Fibroblast of lung (primary cell): ENCODE data around the gene TNS1. TPM values are rescaled to one million over a fixed set of nuclear protein-coding genes. Genes with fewer than 3 reads are reported as not detected.
A peak's percentile ranks its signal among the peaks of the same experiment; 100 is the strongest.

Experiments
- DNase-seq, 2 donors: peaks; one replicate each; pipeline versions ENCODE4 v3.0.0 to v3.0.0-alpha.2; 2010; ENCODE audit warnings: low read depth in 2 of 2
- H2AFZ ChIP-seq: 2 replicates; pipeline ENCODE4 v1.5.1; 2012; ENCODE audit warnings: low read length, control low read depth, inconsistent platforms
- H3K27ac ChIP-seq: 2 replicates; pipeline ENCODE4 v1.5.1; 2011; ENCODE audit warnings: low read length, control low read depth; ENCODE audit not compliant: insufficient read depth
- H3K27me3 ChIP-seq: 2 replicates; pipeline ENCODE4 v1.5.1; 2011; ENCODE audit warnings: mild to moderate bottlenecking, low read length; ENCODE audit not compliant: control insufficient read depth, insufficient read depth
- H3K36me3 ChIP-seq: 2 replicates; pipeline ENCODE4 v1.5.1; 2011; ENCODE audit warnings: low read length; ENCODE audit not compliant: control insufficient read depth, insufficient read depth
- H3K4me1 ChIP-seq: 2 replicates; pipeline ENCODE4 v1.5.1; 2011; ENCODE audit warnings: low read length; ENCODE audit not compliant: control insufficient read depth, insufficient read depth; ENCODE audit errors: extremely low read depth
- H3K4me2 ChIP-seq: 2 replicates; pipeline ENCODE4 v1.5.1; 2011; ENCODE audit warnings: low read length, control low read depth; ENCODE audit not compliant: insufficient read depth; ENCODE audit errors: extremely low read depth
- H3K4me3 ChIP-seq, 4 experiments: fragments of 200-600 bp in 1 of 4; sonication (generic) in 1 of 4; replicated peaks in 1 of 4; 2 replicates each; pipeline ENCODE4 v1.5.1; 2011 to 2016; ENCODE audit warnings: low read length in 4 of 4, low read depth in 3 of 4, mild to moderate bottlenecking in 3 of 4, control low read depth in 2 of 4, inconsistent platforms in 1 of 4, mixed read lengths in 1 of 4; ENCODE audit not compliant: insufficient read depth in 1 of 4; ENCODE audit errors: control extremely low read depth in 1 of 4
- H3K79me2 ChIP-seq: 2 replicates; pipeline ENCODE4 v1.5.1; 2012; ENCODE audit warnings: mild to moderate bottlenecking, low read length, inconsistent platforms; ENCODE audit not compliant: control insufficient read depth, insufficient read depth
- H3K9ac ChIP-seq: 2 replicates; pipeline ENCODE4 v1.5.1; 2011; ENCODE audit warnings: mild to moderate bottlenecking, low read length, control low read depth; ENCODE audit not compliant: insufficient read depth
- H3K9me3 ChIP-seq: 2 replicates; pipeline ENCODE4 v1.5.1; 2012; ENCODE audit warnings: low read depth, low read length; ENCODE audit not compliant: control insufficient read depth, insufficient read depth
- H4K20me1 ChIP-seq: 2 replicates; pipeline ENCODE4 v1.5.1; 2011; ENCODE audit warnings: low read length; ENCODE audit not compliant: control insufficient read depth, insufficient read depth; ENCODE audit errors: extremely low read depth
- EZH2 ChIP-seq: IDR thresholded peaks from 2 replicates; pipeline ENCODE4 v1.5.1; 2012; ENCODE audit warnings: low read length, control low read depth, mild to moderate bottlenecking; ENCODE audit errors: missing control alignments
- polyA plus RNA-seq, 2 donors: library from polyadenylated mRNA; depleted of rRNA in 1 of 2; stranded (reverse) in 1 of 2; unstranded in 1 of 2; fragments of >200 nt; gene quantifications; 2 replicates each; pipeline ENCODE4 v1.2.1, GENCODE V29; 2011 to 2012; ENCODE audit warnings: missing spikeins in 1 of 2
- total RNA-seq: library from RNA; depleted of rRNA; stranded (reverse); fragments of >200 nt; gene quantifications from 2 replicates; pipeline ENCODE4 v1.2.1, GENCODE V29; 2014
- TF ChIP-seq, protein P1 (sequence below), 2 donors: IDR thresholded peaks in 1 of 2; conservative IDR thresholded peaks in 1 of 2; 1 replicate in 1 of 2; 2 replicates in 1 of 2; pipeline ENCODE4 v1.5.1; 2011 to 2012; ENCODE audit warnings: low read length in 2 of 2, control low read depth in 1 of 2, inconsistent platforms in 1 of 2, low read depth in 1 of 2, mild to moderate bottlenecking in 1 of 2

The TNS1 gene
- total and polyA plus RNA-seq, 2 donors (not counting 1 experiment from before 2014, with no cell fraction given): 44.4 to 47.1 TPM

DNA sequence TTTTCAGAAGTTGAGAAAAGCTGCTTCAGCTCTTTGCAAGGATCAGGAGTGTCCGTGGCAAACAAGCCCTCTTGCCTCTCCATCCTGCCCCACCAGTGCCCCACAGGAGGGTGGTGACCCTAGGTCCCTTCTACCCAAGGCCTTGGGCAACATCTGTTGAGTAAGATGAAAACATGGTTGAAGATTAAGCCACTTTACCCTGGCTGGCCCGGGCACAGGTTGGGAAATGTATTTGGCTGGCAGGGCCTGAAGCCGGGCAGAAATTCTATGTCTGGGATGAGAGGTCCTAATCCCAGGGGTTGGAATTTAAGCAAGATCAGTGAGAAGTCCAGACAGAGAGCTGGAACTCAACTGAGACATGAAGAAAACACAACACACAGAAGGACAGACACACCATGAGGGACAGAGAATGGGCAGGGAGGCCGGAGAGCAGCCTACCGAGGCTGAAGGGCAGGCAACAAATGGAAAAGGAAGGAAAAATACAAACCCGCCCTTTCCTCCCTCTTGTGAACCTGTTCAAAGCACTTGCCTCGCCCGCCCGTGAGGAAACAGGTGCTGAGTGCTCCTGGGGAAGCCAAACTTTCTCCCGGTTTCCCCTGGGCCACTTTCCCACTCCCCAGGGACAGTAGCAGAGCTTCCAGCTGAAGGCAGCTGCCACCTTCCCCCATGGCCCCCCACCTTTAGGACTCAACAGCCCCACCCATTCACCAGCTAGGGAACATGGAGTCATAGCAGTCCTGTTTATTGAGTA, 86.1 kb downstream of the TNS1 start:
- H3K79me2 ChIP-seq: no peaks in the 10 kb centered on the region
- H3K4me2 ChIP-seq: no peak overlapping the region
- TF ChIP-seq, protein P1, sequence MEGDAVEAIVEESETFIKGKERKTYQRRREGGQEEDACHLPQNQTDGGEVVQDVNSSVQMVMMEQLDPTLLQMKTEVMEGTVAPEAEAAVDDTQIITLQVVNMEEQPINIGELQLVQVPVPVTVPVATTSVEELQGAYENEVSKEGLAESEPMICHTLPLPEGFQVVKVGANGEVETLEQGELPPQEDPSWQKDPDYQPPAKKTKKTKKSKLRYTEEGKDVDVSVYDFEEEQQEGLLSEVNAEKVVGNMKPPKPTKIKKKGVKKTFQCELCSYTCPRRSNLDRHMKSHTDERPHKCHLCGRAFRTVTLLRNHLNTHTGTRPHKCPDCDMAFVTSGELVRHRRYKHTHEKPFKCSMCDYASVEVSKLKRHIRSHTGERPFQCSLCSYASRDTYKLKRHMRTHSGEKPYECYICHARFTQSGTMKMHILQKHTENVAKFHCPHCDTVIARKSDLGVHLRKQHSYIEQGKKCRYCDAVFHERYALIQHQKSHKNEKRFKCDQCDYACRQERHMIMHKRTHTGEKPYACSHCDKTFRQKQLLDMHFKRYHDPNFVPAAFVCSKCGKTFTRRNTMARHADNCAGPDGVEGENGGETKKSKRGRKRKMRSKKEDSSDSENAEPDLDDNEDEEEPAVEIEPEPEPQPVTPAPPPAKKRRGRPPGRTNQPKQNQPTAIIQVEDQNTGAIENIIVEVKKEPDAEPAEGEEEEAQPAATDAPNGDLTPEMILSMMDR (conservative IDR thresholded peaks at IDR 0.05 in 1 of 2, IDR thresholded peaks at IDR 0.05 in 1 of 2; ENCODE audit: low read depth in 1 of 2, low read length in 2 of 2): no peak
- TF ChIP-seq EZH2: no peak
- no peaks in the 10 kb centered on the region for H4K20me1 ChIP-seq
- no peak overlapping the region for H3K9ac ChIP-seq
- no peak overlapping the region for H3K4me3 ChIP-seq
- no peaks in the 10 kb centered on the region for H3K27me3 ChIP-seq
- H3K36me3 ChIP-seq: peaks cover 4% of the 10 kb centered on the region
- peaks cover 55% of the 10 kb centered on the region for H3K4me1 ChIP-seq
- no peak overlapping the region for H2AFZ ChIP-seq
- no peak for DNase-seq
- H3K27ac ChIP-seq: no peak overlapping the region
- H3K9me3 ChIP-seq: no peaks in the 10 kb centered on the region

- Histone ChIP-seq H3K9ac (no peak overlapping the region), H3K4me2 (no peak overlapping the region), H3K9me3 (no peaks in the 10 kb centered on the region), H3K4me3 (no peak overlapping the region), H4K20me1 (no peaks in the 10 kb centered on the region), H2AFZ (no peak overlapping the region), H3K79me2 (no peaks in the 10 kb centered on the region), H3K4me1 (peaks cover 58% of the 10 kb centered on the region), H3K36me3 (peaks cover 4% of the 10 kb centered on the region), H3K27me3 (no peaks in the 10 kb centered on the region), H3K27ac (peak overlapping the region; percentile 22)
- no peak for TF ChIP-seq EZH2
- TF ChIP-seq, protein P1 (conservative IDR thresholded peaks at IDR 0.05 in 1 of 2, IDR thresholded peaks at IDR 0.05 in 1 of 2; ENCODE audit: low read depth in 1 of 2, low read length in 2 of 2): no peak
- no peak for DNase-seq
These were observed 87.1 kb downstream of the TNS1 start for GRCh38 chr2:217915706-217916105.

GRCh38 chr2:217914878-217915277, 87.9 kb downstream of the TNS1 start:
- Histone ChIP-seq H3K36me3 (peaks cover 4% of the 10 kb centered on the region), H3K79me2 (no peaks in the 10 kb centered on the region), H3K9me3 (no peaks in the 10 kb centered on the region), H4K20me1 (no peaks in the 10 kb centered on the region), H3K27ac (no peak overlapping the region), H3K27me3 (no peaks in the 10 kb centered on the region), H3K9ac (no peak overlapping the region), H3K4me3 (no peak overlapping the region), H2AFZ (no peak overlapping the region), H3K4me2 (no peak overlapping the region), H3K4me1 (peaks cover 61% of the 10 kb centered on the region)
- no peak for DNase-seq
- TF ChIP-seq, protein P1 (conservative IDR thresholded peaks at IDR 0.05 in 1 of 2, IDR thresholded peaks at IDR 0.05 in 1 of 2; ENCODE audit: low read depth in 1 of 2, low read length in 2 of 2): no peak
- TF ChIP-seq EZH2: no peak
